Subcutaneous adipose tissue (tissue), 4 donors: Measurements from ENCODE around the gene CLIC6. TPM values are rescaled to one million over a fixed set of nuclear protein-coding genes. Genes with fewer than 3 reads are reported as not detected.

Source experiments
- total RNA-seq, 4 donors: library from RNA; depleted of rRNA; stranded (reverse); fragments of >200 nt; gene quantifications; one replicate each; pipeline ENCODE4 v1.1.0, GENCODE V29; 2016
- TF ChIP-seq, protein P1 (sequence below): fragments of 450-650 bp; IDR thresholded peaks from one replicate; pipeline ENCODE4 v1.5.1; 2016; ENCODE audit warnings: low read depth, mild to moderate bottlenecking, control low read depth, antibody characterized with exemption, moderate library complexity

Gene CLIC6
- total RNA-seq, 4 donors from 2014 or later, result 10.4 to 37.7 (median 20.3) TPM

DNA sequence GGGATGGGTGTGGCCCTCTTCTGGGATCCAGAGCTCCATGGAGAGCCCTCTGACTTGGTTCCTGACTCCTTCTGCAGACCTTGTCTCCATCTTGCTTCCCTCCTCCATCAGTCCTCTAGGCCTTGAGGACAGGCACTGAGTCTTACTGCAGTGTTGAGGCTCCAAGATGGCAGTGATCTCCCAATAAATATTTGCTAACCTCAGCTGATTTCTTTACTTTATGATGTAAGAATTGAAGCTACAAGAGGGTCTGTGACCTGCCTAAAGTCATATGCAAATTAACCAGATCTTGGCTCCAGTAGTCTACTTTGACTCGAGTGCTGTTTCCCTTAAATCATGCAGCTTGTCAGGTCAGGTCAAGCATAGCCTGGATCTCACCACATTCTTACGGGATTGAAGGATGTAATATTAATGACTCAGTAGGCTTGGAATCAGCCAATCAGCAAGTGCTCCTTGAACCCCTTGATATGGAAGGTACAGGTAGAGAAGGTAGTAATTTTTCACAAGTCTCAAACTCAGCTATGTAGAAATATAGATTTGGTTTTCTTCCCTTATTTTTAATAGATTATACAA is 93.0 kb downstream of the CLIC6 start:
- TF ChIP-seq, protein P1, sequence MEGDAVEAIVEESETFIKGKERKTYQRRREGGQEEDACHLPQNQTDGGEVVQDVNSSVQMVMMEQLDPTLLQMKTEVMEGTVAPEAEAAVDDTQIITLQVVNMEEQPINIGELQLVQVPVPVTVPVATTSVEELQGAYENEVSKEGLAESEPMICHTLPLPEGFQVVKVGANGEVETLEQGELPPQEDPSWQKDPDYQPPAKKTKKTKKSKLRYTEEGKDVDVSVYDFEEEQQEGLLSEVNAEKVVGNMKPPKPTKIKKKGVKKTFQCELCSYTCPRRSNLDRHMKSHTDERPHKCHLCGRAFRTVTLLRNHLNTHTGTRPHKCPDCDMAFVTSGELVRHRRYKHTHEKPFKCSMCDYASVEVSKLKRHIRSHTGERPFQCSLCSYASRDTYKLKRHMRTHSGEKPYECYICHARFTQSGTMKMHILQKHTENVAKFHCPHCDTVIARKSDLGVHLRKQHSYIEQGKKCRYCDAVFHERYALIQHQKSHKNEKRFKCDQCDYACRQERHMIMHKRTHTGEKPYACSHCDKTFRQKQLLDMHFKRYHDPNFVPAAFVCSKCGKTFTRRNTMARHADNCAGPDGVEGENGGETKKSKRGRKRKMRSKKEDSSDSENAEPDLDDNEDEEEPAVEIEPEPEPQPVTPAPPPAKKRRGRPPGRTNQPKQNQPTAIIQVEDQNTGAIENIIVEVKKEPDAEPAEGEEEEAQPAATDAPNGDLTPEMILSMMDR, result no peak

DNA sequence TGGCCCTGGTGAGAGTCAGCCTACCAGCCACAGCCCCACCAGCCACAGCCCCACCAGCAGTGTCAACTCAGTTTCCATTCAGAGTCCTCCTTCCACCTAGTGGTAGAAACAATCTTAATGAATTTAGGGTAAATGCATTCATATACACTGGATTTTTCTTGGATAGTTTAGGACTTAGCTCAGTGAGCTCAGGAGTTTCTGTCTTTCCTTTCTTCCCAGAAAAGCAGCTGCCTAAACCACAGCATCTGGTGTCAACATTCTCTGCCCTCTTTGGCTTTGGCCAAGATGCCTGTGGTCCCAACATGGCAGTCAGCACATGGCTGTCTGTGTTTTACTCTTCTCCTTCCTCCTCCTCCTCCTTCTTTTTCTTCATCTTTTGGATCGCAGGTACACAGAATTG is 94.0 kb downstream of the CLIC6 start:
- TF ChIP-seq, protein P1, result no peak

DNA sequence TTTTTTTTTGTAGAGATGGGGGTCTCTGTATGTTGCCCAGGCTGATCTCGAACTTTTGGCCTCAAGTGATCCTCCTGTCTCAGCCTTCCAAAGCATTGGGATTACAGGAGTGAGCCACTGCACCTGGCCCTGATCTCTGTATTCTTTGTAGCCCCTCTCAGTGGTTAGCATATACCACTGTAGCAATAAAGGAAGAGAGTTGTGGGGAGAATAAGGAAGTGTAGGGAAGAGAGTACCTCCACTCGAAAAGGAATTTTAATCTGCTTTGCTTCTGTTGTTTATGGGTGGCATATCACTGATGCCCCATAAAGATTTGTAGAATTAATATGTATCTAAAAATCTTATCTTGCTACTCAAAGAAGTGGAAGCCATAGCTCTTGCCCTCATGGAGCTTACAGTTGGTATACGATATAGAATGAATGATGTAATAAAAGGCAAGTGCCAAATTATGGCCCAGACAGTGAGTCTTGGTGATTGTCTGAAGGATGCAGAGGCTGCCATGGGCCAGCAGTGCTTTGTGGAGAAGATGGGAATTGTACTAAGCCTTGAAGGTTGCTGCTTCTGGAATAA is 96.0 kb downstream of the CLIC6 start:
- TF ChIP-seq, protein P1, result no peak

DNA sequence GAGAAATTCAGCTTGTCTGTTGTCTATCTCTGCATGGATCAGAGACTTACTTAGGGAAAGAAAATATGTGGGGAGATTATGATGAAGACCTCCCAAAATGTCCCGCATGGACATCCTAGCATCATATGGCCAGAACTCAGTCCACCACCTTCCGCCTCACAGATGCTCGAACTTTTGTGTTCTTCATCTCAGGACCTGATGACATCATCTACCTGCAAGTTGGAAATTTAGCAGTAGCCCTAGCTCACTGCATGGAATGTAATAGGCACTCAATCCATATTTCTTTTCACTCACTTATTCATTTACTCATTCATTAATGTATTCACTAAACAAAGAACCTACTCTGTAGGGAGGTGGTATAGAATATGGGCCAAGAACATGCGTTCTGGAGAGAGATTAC is 96.8 kb downstream of the CLIC6 start:
- TF ChIP-seq, protein P1, result no peak

DNA sequence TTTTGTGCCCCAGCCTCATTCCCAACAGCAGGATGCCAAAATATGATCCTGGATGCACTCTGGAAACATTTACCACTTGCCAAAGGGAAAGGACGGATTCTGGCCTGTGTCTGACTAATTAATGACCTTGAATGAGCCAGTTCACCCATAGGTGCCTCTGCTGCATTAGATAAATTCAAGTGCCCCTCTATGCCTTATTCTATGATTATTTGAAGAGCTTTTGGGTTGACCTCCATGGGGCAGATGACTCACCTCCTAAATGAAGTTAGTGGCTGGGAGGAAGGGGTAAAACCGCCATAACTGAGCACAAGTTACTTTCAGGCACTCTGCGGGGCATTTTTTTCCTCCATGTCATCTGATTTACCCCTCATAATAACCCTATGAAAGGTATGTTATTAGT is 98.1 kb downstream of the CLIC6 start:
- TF ChIP-seq, protein P1, result no peak

Other genes with a start within 250 kb of the CLIC6 start
- gene SMIM34, start 245.0 kb upstream of the CLIC6 start, total RNA-seq, result 1 to 10 TPM in 1 of 4 donors, not detected in 3; 2.4 TPM
- 10 to 100 TPM in 2 of 4 donors, 1 to 10 TPM in 2; 5.7 to 28.9 (median 10.4) TPM for gene KCNE1, start 156.8 kb upstream of the CLIC6 start, total RNA-seq
- 10 to 100 TPM; 28.8 to 68.3 (median 47.0) TPM for gene RCAN1, start 53.9 kb upstream of the CLIC6 start, total RNA-seq